ENCODE data around the gene COMMD1.
"Not testable (repeated sequence)": the region's sequence is repeated elsewhere in the genome, so short reads cannot be mapped to it uniquely, and the experiment has no call there.

The COMMD1 gene

GRCh38 chr2:62032096-62032495, 126.6 kb downstream of the COMMD1 start:
- DNase-seq: no peak

- DNase-seq: no peak
Observed at GRCh38 chr2:62034715-62035114, 129.2 kb downstream of the COMMD1 start.

DNA sequence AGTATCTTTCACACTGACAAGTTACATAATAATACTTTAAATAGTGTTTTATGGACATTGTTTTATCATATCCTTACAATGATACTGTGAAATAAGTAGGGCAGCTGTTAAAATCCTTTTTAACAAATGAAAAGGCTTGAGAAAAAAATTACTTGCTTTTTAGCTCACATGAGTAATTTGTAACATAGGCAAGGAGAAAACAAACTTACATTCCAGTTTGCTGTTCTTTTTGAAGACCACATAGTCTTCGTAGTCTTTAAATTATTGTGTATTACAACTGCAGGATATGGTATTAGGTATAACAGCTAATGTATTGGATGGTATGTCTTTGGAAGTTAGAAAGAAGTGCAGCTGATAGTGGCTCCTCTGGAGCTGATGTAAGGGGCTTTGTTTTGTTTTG, 130.8 kb downstream of the COMMD1 start:
- no peak for DNase-seq

- DNase-seq: no peak
Observed at GRCh38 chr2:62036761-62037250, 131.3 kb downstream of the COMMD1 start.

- no peak for DNase-seq
Observed at GRCh38 chr2:62038975-62039771, 133.7 kb downstream of the COMMD1 start.

DNA sequence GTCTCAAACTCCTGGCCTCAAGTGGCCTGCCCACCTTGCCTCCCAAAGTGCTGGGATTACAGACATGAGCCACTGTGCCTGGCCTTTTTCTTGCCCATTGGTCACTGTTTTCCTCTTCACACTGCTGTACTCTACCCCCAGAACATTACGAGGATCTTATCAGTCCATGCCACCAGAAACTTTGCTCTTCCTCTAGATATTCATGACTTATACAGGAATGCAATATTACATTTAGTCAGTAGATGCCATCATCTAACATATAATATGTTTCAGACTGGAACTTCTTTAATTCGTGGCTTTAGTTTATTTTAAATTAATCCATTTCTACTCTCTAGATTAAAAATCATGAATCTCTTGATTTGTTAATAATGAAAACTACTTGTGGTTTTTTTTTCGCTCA, 135.5 kb downstream of the COMMD1 start:
- DNase-seq: no peak

- DNase-seq: not testable (repeated sequence)
Observed at GRCh38 chr2:62041701-62042385, 136.4 kb downstream of the COMMD1 start.

DNA sequence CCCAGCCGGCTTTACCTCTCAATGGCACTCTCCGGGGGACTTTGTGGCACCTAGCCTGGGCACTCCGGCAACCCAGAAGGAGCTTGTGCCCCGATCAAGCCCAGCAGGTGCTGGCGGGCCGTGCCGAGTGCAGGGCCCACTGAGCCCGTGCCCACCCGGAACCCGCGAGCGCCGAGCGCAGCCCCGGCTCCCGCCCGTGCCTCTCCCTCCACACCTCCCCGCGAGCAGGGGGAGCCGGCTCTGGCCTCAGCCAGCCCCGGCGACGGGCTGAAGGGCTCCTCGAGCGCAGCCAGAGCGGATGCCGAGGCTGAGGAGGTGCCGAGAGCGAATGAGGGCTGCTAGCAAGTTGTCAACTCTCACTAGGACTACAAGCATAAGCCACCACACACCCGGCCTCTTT, 136.9 kb downstream of the COMMD1 start:
- no peak for DNase-seq

- DNase-seq: no peak
Observed at GRCh38 chr2:62042944-62043343, 137.5 kb downstream of the COMMD1 start.

DNA sequence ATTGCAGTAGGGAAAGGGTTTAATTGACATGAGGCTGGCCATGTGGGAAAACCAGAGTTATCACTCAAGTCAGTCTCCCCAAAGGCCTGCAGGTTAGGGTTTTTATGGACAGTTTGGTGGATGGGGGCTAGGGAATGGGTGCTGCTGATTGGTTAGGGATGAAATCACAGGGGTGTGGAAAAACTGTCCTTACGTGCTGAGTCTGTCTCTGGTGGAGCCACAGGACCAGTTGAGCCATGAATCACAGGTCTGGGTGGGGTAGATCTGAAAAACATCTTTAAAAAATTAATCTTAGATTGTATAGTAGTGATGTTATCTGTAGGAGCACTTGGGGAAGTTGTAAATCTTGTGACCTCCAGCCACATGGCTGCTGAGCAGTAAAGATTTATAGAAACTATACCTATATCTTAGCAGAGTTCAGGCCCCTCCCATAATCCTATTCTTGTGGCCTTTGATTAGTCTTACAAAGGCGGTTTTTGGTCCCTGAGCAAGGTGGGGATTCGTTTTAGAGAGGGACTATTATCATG, 139.6 kb downstream of the COMMD1 start:
- DNase-seq: no peak

DNA sequence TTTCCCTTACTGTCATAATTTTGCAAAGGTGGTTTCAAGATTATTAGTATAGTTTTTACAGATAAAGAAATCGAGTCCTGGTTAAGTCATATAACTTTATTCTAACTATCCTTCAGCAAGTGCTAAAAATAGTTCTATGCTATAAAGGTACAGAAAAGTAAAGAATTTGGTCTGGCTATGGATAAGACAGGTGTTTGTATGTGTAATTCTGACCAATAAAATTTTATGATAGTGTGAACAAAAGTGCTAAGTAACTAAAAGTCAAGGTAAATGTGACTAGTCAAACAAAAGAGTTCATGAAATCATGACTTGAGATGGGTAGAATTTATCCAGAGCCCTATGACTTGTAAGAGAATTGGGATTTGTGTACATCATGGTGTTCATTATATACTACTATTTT, 140.7 kb downstream of the COMMD1 start:
- no peak for DNase-seq

DNA sequence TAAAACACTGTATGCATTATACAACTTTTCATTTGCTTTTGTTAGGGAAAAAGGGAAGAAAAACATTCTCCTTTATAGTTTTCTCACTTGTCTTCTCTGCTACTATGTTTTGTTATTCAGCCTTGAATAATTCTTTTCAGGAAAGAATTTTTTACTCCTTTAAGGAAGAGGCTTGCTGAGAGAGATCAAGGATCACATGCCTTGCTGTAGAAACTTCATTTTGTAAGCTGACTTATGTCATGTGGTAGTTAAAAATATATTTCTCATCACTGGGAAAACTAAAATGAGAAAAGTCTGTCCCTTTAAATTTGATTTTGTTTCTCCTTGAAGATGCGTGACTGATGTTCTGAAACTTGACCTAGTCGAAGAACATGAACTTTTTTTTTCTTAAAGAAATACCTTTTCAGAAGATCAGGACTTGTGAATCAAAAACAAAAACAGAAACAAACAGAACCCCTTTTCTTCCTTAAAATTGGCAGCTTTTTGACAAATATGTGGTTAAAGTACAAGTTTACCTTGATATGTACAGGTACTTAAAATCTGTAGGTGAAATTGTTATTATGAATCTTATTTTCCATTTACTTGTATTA, 145.1 kb downstream of the COMMD1 start:
- no peak for DNase-seq

- no peak for DNase-seq
Observed at GRCh38 chr2:62054029-62054791, 148.7 kb downstream of the COMMD1 start.

DNA sequence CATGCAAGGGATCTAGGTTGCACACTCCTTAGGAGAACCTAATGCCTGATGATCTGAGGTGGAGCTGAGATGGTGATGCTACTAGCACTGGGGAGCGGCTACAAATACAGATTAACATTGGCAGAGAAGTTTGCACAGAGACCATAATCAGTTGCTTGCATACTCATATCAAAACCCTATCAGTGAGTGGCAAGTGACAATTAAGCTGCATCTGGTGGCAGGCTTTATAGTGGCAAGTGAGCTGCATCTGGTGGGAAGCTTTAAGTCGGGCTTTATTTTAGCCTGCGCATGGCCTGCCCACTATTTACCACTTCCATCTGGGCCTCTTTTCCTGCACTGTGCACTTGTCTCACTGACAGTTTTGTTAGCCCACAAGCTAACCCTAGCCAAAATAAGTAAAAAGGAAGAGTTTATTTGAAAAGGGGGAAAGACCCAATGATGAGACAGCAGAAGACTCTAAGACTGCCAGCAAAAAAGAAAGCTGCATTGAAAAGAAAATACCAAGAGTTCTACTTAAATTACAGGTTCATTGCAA, 149.5 kb downstream of the COMMD1 start:
- DNase-seq: no peak

- DNase-seq: no peak
Observed at GRCh38 chr2:62055724-62056336, 150.4 kb downstream of the COMMD1 start.

- DNase-seq: no peak
Observed at GRCh38 chr2:62056341-62056740, 150.9 kb downstream of the COMMD1 start.

DNA sequence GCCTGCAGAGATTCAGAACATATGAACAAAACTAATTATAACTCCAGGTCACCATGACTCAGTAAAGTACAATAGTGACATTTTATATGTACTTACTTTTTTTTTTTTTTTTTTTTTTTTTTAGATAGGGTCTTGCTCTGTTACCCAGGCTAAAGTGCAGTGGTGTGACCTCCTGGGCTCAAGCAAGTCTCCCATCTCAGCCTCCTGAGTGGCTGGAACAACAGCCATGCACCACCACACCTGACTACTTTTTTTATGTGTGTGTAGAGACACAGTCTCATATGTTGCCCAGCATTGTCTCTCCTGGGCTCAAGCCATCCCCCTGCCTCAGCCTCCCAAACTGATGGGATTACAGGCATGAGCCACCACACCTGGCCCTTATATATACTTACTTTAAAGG, 159.8 kb downstream of the COMMD1 start:
- no peak for DNase-seq

- no peak for DNase-seq
Observed at GRCh38 chr2:62071126-62071598, 165.7 kb downstream of the COMMD1 start.

DNA sequence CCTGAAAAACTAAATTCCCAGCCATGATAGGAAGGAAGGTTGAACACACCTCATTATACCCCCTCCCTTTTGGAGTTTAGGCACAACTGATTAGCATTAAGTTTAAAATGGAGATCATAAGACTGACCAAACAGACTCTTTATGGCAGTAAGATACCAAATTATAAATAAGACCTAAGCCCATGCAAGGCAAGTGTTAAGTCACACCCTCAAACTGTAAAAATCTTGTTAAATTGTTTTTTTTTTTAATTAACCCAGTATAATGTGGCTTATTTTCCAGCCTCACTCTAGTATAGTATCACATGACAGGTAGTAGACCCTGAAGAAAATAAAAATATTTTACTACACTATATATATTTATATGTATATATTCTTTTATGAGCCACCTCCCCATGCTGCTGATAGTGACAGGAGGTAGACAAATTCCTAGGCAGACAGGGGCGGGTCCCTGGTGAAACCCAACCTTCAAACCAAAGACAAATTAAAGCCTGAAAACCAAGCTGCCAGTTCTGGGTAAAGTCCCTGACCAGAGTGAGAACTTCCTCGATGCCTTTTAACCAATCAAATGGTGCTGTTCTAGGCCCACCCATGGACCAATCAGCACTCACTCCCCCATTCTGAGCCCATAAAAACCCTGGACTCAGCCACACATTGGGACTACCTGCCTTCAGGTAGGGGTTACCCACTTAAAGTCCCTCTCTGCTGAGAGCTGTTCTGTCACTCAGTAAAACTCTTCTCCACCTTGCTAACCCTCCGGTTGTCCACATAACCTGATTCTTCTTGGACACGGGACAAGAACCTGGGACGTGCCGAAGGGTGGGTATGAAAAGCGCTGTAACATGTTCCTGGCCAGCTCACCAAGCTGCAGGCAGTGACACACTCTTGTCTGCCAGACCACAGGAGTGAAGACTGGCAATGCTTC, 166.5 kb downstream of the COMMD1 start:
- no peak for DNase-seq

DNA sequence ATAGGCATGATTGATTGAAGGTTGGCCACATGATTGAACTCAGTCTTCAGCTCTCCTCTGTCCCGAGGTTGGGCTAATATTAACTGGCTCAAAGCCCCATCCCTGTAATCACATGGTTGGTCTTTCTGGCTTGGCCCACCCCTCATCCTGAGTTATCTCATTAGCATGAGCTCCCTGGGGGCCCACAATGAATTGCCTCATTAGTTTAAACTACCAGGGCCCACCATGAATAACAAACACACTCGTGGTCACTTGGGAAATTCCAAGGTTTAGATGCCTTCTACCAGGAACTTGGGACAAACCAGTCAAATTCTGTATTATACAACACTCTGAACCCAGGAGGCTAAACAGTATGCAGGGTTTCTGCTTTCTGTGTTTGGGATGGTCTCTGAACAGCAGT, 168.8 kb downstream of the COMMD1 start:
- no peak for DNase-seq

Data from NCI-H1417 treated with DMSO at 0.1 percent for 48 hours (cell line).